LNCaP clone FGC (cell line): ENCODE data around the gene KLHL6.

Experiments used
- DNase-seq: peaks from one replicate; pipeline ENCODE4 v3.0.0-alpha.2; 2011; ENCODE audit warnings: low read depth
- H3K4me3 ChIP-seq: 2 replicates; pipeline ENCODE4 v1.5.1; 2011; ENCODE audit warnings: mild to moderate bottlenecking, low read depth, low read length, control low read depth
- CTCF ChIP-seq: IDR thresholded peaks from 2 replicates; pipeline ENCODE4 v1.5.1; 2012; ENCODE audit warnings: mild to moderate bottlenecking; ENCODE audit not compliant: control insufficient read depth, insufficient read depth; ENCODE audit errors: extremely low read depth

Gene KLHL6

GRCh38 chr3:183587336-183587735 lies 31.8 kb upstream of the KLHL6 start:
- H3K4me3 ChIP-seq: no peak overlapping the region
- DNase-seq: no peak
- no peak for TF ChIP-seq CTCF

- H3K4me3 ChIP-seq: no peak overlapping the region
- TF ChIP-seq CTCF: no peak
- no peak for DNase-seq
These were observed 31.0 kb upstream of the KLHL6 start for GRCh38 chr3:183586477-183586876.

GRCh38 chr3:183584914-183585280 lies 29.4 kb upstream of the KLHL6 start:
- no peak for DNase-seq
- TF ChIP-seq CTCF: no peak
- no peak overlapping the region for H3K4me3 ChIP-seq

GRCh38 chr3:183584246-183584913 lies 28.9 kb upstream of the KLHL6 start:
- no peak overlapping the region for H3K4me3 ChIP-seq
- no peak for DNase-seq
- no peak for TF ChIP-seq CTCF

- no peak for DNase-seq
- no peak overlapping the region for H3K4me3 ChIP-seq
- no peak for TF ChIP-seq CTCF
These were observed 28.1 kb upstream of the KLHL6 start for GRCh38 chr3:183583331-183584245.

GRCh38 chr3:183582161-183582560 lies 26.7 kb upstream of the KLHL6 start:
- no peak for TF ChIP-seq CTCF
- H3K4me3 ChIP-seq: no peak overlapping the region
- DNase-seq: no peak
